Natural killer cell (primary cell): Measurements from ENCODE around the gene CACNB3. TPM values are rescaled to one million over a fixed set of nuclear protein-coding genes. Genes with fewer than 3 reads are reported as not detected.

ENCODE experiments used
- ATAC-seq, 3 donors: fragments of 150-1000 bp in 2 of 3; fragments of 200-7000 bp in 1 of 3; cut with Tn5 transposase; 1 replicate in 1 of 3; 2 replicates in 2 of 3; pipeline ENCODE4 v1.10.0; 2021; ENCODE audit warnings: mild to moderate bottlenecking in 2 of 3, moderate library complexity in 2 of 3
- DNase-seq, 2 donors: peaks; one replicate each; pipeline versions ENCODE4 v3.0.0 to v3.0.0-alpha.2; 2013 to 2021; ENCODE audit warnings: mixed read lengths in 1 of 2
- H3K27ac ChIP-seq: one replicate; pipeline ENCODE4 v1.5.1; 2013; ENCODE audit warnings: mild to moderate bottlenecking, low read length
- H3K27me3 ChIP-seq: one replicate; pipeline ENCODE4 v1.6.1; 2013; ENCODE audit warnings: low read length; ENCODE audit not compliant: control insufficient read depth, insufficient read depth
- H3K36me3 ChIP-seq: one replicate; pipeline ENCODE4 v1.6.1; 2013; ENCODE audit warnings: low read length; ENCODE audit not compliant: control insufficient read depth, insufficient read depth
- H3K4me1 ChIP-seq: one replicate; pipeline ENCODE4 v1.6.1; 2013; ENCODE audit warnings: low read length; ENCODE audit not compliant: control insufficient read depth, insufficient read depth
- H3K4me3 ChIP-seq: one replicate; pipeline ENCODE4 v1.5.1; 2013; ENCODE audit warnings: low read length
- H3K9me3 ChIP-seq: one replicate; pipeline ENCODE4 v1.6.1; 2013; ENCODE audit warnings: low read length; ENCODE audit not compliant: control insufficient read depth, insufficient read depth
- H3K27ac Mint-ChIP-seq, 2 donors: one replicate each; pipeline ENCODE4 v1.8.0; 2022; ENCODE audit warnings: mild to moderate bottlenecking in 2 of 2, mixed read lengths in 2 of 2, moderate library complexity in 1 of 2
- H3K27me3 Mint-ChIP-seq, 2 donors: one replicate each; pipeline ENCODE4 v1.8.0; 2022; ENCODE audit warnings: low read depth in 2 of 2, mixed read lengths in 2 of 2
- H3K36me3 Mint-ChIP-seq: one replicate; pipeline ENCODE4 v1.8.0; 2022; ENCODE audit warnings: mixed read lengths
- H3K4me1 Mint-ChIP-seq, 2 donors: one replicate each; pipeline ENCODE4 v1.8.0; 2022; ENCODE audit warnings: mixed read lengths in 2 of 2
- H3K4me3 Mint-ChIP-seq: one replicate; pipeline ENCODE4 v1.8.0; 2022; ENCODE audit warnings: mild to moderate bottlenecking, moderate library complexity, mixed read lengths
- H3K9me3 Mint-ChIP-seq, 2 donors: one replicate each; pipeline ENCODE4 v1.8.0; 2022; ENCODE audit warnings: mixed read lengths in 2 of 2
- CTCF ChIP-seq: fragments of 200-600 bp; IDR thresholded peaks from one replicate; pipeline ENCODE4 v1.8.0; 2022; ENCODE audit warnings: antibody characterized with exemption
- WGBS: methylation state at CpG from one replicate; pipeline ENCODE4 v1.1.7; 2013; ENCODE audit warnings: missing lambda C conversion rate; ENCODE audit not compliant: insufficient coverage; 5-methylcytosine and 5-hydroxymethylcytosine counted together
- intact Hi-C: fragments of 100-400 bp; cut with micrococcal nuclease; formaldehyde crosslinking; loops from one replicate; pipeline ENCODE4 v1.14.2; 2022
- total RNA-seq, 4 donors: library from RNA; stranded (reverse); fragments of 120-200 nt in 1 of 4; gene quantifications; one replicate each; pipeline versions ENCODE4 v1.2.3 to v1.2.4, GENCODE V29; 2013 to 2022

CACNB3 gene
- total RNA-seq, 3 donors from 2014 or later (not counting 1 experiment from before 2014, with no cell fraction given), result 7.2 to 12.4 (median 12.2) TPM

- H3K27me3 Mint-ChIP-seq, result no peaks in the 10 kb centered on the region
- H3K9me3 Mint-ChIP-seq, result no peaks in the 10 kb centered on the region
Measured at GRCh38 chr12:48771588-48772112, 46.6 kb upstream of the CACNB3 start.

GRCh38 chr12:48773686-48774085, 44.6 kb upstream of the CACNB3 start:
- ATAC-seq (no peak), DNase-seq (no peak)
- H3K9me3 ChIP-seq, result no peaks in the 10 kb centered on the region
- no peaks in the 10 kb centered on the region for H3K4me1 ChIP-seq
- TF ChIP-seq CTCF, result no peak
- no peak overlapping the region for H3K4me3 ChIP-seq
- WGBS, result 85% methylated on average over 5 of the region's 5 CpGs
- H3K36me3 ChIP-seq, result no peaks in the 10 kb centered on the region
- H3K27me3 ChIP-seq, result no peaks in the 10 kb centered on the region
- H3K27ac ChIP-seq, result no peak overlapping the region
- H3K4me1 Mint-ChIP-seq, result peaks cover 7 to 13% of the 10 kb centered on the region in 2 donors
- no peaks in the 10 kb centered on the region for H3K27me3 Mint-ChIP-seq
- intact Hi-C loops, result no loop called here
- H3K4me3 Mint-ChIP-seq, result no peak overlapping the region
- H3K27ac Mint-ChIP-seq, result no peak overlapping the region
- no peaks in the 10 kb centered on the region for H3K9me3 Mint-ChIP-seq
- H3K36me3 Mint-ChIP-seq, result no peaks in the 10 kb centered on the region

More at GRCh38 chr12:48771588-48772112, 46.6 kb upstream of the CACNB3 start:
- H3K36me3 Mint-ChIP-seq, result no peaks in the 10 kb centered on the region
- no peaks in the 10 kb centered on the region for H3K36me3 ChIP-seq
- no peaks in the 10 kb centered on the region for H3K27me3 ChIP-seq
- DNase-seq (no peak), ATAC-seq (no peak)
- TF ChIP-seq CTCF, result no peak
- H3K9me3 ChIP-seq, result no peaks in the 10 kb centered on the region
- no peak overlapping the region for H3K27ac ChIP-seq
- intact Hi-C loops, result no loop called here
- H3K27ac Mint-ChIP-seq, result no peak overlapping the region
- 89% methylated on average over 12 of the region's 13 CpGs for WGBS
- no peak overlapping the region for H3K4me3 ChIP-seq
- H3K4me3 Mint-ChIP-seq, result no peak overlapping the region
- H3K4me1 ChIP-seq, result peaks cover 4% of the 10 kb centered on the region
- peaks cover 8 to 18% of the 10 kb centered on the region in 2 donors for H3K4me1 Mint-ChIP-seq

GRCh38 chr12:48774516-48774915, 43.8 kb upstream of the CACNB3 start:
- DNase-seq (no peak), ATAC-seq (no peak)
- TF ChIP-seq CTCF, result no peak
- Mint-ChIP-seq H3K4me3 (no peak overlapping the region), H3K9me3 (no peaks in the 10 kb centered on the region), H3K27me3 (no peaks in the 10 kb centered on the region), H3K27ac (no peak overlapping the region), H3K4me1 (peaks cover 7 to 11% of the 10 kb centered on the region in 2 donors), H3K36me3 (no peaks in the 10 kb centered on the region)
- H3K4me1 ChIP-seq, result no peaks in the 10 kb centered on the region
- H3K27me3 ChIP-seq, result no peaks in the 10 kb centered on the region
- H3K36me3 ChIP-seq, result no peaks in the 10 kb centered on the region
- no peaks in the 10 kb centered on the region for H3K9me3 ChIP-seq
- intact Hi-C loops, result no loop called here
- H3K4me3 ChIP-seq, result no peak overlapping the region
- 83% methylated on average over 2 of the region's 2 CpGs for WGBS
- no peak overlapping the region for H3K27ac ChIP-seq

GRCh38 chr12:48775299-48775698, 43.0 kb upstream of the CACNB3 start:
- no peak overlapping the region for H3K4me3 ChIP-seq
- DNase-seq (no peak), ATAC-seq (no peak)
- Mint-ChIP-seq H3K4me1 (peaks cover 7 to 11% of the 10 kb centered on the region in 2 donors), H3K27me3 (no peaks in the 10 kb centered on the region), H3K36me3 (no peaks in the 10 kb centered on the region), H3K4me3 (no peak overlapping the region), H3K9me3 (no peaks in the 10 kb centered on the region), H3K27ac (no peak overlapping the region)
- WGBS, result 94% methylated on average over 7 of the region's 8 CpGs
- H3K4me1 ChIP-seq, result no peaks in the 10 kb centered on the region
- TF ChIP-seq CTCF, result no peak
- no peaks in the 10 kb centered on the region for H3K9me3 ChIP-seq
- intact Hi-C loops, result no loop called here
- no peaks in the 10 kb centered on the region for H3K36me3 ChIP-seq
- H3K27ac ChIP-seq, result no peak overlapping the region
- no peaks in the 10 kb centered on the region for H3K27me3 ChIP-seq
